ENCODE measurements around the gene IL26.

The IL26 gene

GRCh38 chr12:68225576-68226476, at the start of gene IL26:
TSS of gene IL26 (minus strand) at chr12:68225810. CDS start at chr12:68225756, 54 bp downstream.
- no peak within 1 kb of the TSS for H3K27ac ChIP-seq
- H3K9ac ChIP-seq (ENCODE audit: insufficient read length), result no peak within 1 kb of the TSS
- no peak within 1 kb of the TSS for H3K4me3 ChIP-seq
- no peaks in the 10 kb centered on the region for H3K9me3 ChIP-seq (ENCODE audit: low read depth, low read length)
- no peak for TF ChIP-seq FOXP2 (optimal IDR thresholded peaks at IDR 0.05; ENCODE audit: control extremely low read depth, extremely low read length, insufficient read depth)
- no peak for TF ChIP-seq POLR2AphosphoS5 (IDR thresholded peaks at IDR 0.05; ENCODE audit: borderline replicate concordance, low read depth, low read length)
- TF ChIP-seq EZH2 (IDR thresholded peaks at IDR 0.05), result no peak
- no peaks in the 10 kb centered on the region for H3K36me3 ChIP-seq (ENCODE audit: insufficient read depth, low read length)
- DNase-seq (ENCODE audit: low read depth, low spot score), result no peak

- Histone ChIP-seq H3K9me3 (ENCODE audit: low read depth, low read length) (no peaks in the 10 kb centered on the region), H3K4me3 (no peak overlapping the region), H3K9ac (ENCODE audit: insufficient read length) (no peak overlapping the region), H3K27ac (no peak overlapping the region), H3K36me3 (ENCODE audit: insufficient read depth, low read length) (no peaks in the 10 kb centered on the region)
- DNase-seq (ENCODE audit: low read depth, low spot score), result no peak
- TF ChIP-seq POLR2AphosphoS5 (IDR thresholded peaks at IDR 0.05; ENCODE audit: borderline replicate concordance, low read depth, low read length) (no peak), FOXP2 (optimal IDR thresholded peaks at IDR 0.05; ENCODE audit: control extremely low read depth, extremely low read length, insufficient read depth) (no peak), EZH2 (IDR thresholded peaks at IDR 0.05) (no peak)
Observed at GRCh38 chr12:68272732-68273131, 47.1 kb upstream of the IL26 start.

GRCh38 chr12:68271346-68271745, 45.7 kb upstream of the IL26 start:
- H3K36me3 ChIP-seq (ENCODE audit: insufficient read depth, low read length), result no peaks in the 10 kb centered on the region

GRCh38 chr12:68270358-68270757, 44.7 kb upstream of the IL26 start:
- no peak overlapping the region for H3K27ac ChIP-seq
- no peak overlapping the region for H3K9ac ChIP-seq (ENCODE audit: insufficient read length)
- H3K4me3 ChIP-seq, result no peak overlapping the region
- DNase-seq (ENCODE audit: low read depth, low spot score), result no peak
- no peaks in the 10 kb centered on the region for H3K9me3 ChIP-seq (ENCODE audit: low read depth, low read length)
- H3K36me3 ChIP-seq (ENCODE audit: insufficient read depth, low read length), result no peaks in the 10 kb centered on the region
- TF ChIP-seq POLR2AphosphoS5 (IDR thresholded peaks at IDR 0.05; ENCODE audit: borderline replicate concordance, low read depth, low read length), result no peak

More at GRCh38 chr12:68271346-68271745, 45.7 kb upstream of the IL26 start:
- no peak overlapping the region for H3K4me3 ChIP-seq
- DNase-seq (ENCODE audit: low read depth, low spot score), result no peak
- no peak overlapping the region for H3K9ac ChIP-seq (ENCODE audit: insufficient read length)
- no peaks in the 10 kb centered on the region for H3K9me3 ChIP-seq (ENCODE audit: low read depth, low read length)
- TF ChIP-seq POLR2AphosphoS5 (IDR thresholded peaks at IDR 0.05; ENCODE audit: borderline replicate concordance, low read depth, low read length), result no peak
- no peak for TF ChIP-seq EZH2 (IDR thresholded peaks at IDR 0.05)
- no peak for TF ChIP-seq FOXP2 (optimal IDR thresholded peaks at IDR 0.05; ENCODE audit: control extremely low read depth, extremely low read length, insufficient read depth)
- H3K27ac ChIP-seq, result no peak overlapping the region

GRCh38 chr12:68269779-68270178, 44.2 kb upstream of the IL26 start:
- H3K27ac ChIP-seq, result no peak overlapping the region
- DNase-seq (ENCODE audit: low read depth, low spot score), result no peak
- TF ChIP-seq EZH2 (IDR thresholded peaks at IDR 0.05) (no peak), POLR2AphosphoS5 (IDR thresholded peaks at IDR 0.05; ENCODE audit: borderline replicate concordance, low read depth, low read length) (no peak), FOXP2 (optimal IDR thresholded peaks at IDR 0.05; ENCODE audit: control extremely low read depth, extremely low read length, insufficient read depth) (no peak)
- H3K9me3 ChIP-seq (ENCODE audit: low read depth, low read length), result no peaks in the 10 kb centered on the region
- H3K9ac ChIP-seq (ENCODE audit: insufficient read length), result no peak overlapping the region
- H3K36me3 ChIP-seq (ENCODE audit: insufficient read depth, low read length), result no peaks in the 10 kb centered on the region
- no peak overlapping the region for H3K4me3 ChIP-seq

GRCh38 chr12:68268967-68269366, 43.4 kb upstream of the IL26 start:
- Histone ChIP-seq H3K9ac (ENCODE audit: insufficient read length) (no peak overlapping the region), H3K27ac (no peak overlapping the region), H3K4me3 (no peak overlapping the region), H3K9me3 (ENCODE audit: low read depth, low read length) (no peaks in the 10 kb centered on the region), H3K36me3 (ENCODE audit: insufficient read depth, low read length) (no peaks in the 10 kb centered on the region)
- DNase-seq (ENCODE audit: low read depth, low spot score), result no peak
- TF ChIP-seq EZH2 (IDR thresholded peaks at IDR 0.05) (no peak), POLR2AphosphoS5 (IDR thresholded peaks at IDR 0.05; ENCODE audit: borderline replicate concordance, low read depth, low read length) (no peak), FOXP2 (optimal IDR thresholded peaks at IDR 0.05; ENCODE audit: control extremely low read depth, extremely low read length, insufficient read depth) (no peak)

- Histone ChIP-seq H3K9ac (ENCODE audit: insufficient read length) (no peak overlapping the region), H3K4me3 (no peak overlapping the region), H3K36me3 (ENCODE audit: insufficient read depth, low read length) (no peaks in the 10 kb centered on the region), H3K9me3 (ENCODE audit: low read depth, low read length) (no peaks in the 10 kb centered on the region), H3K27ac (no peak overlapping the region)
- TF ChIP-seq POLR2AphosphoS5 (IDR thresholded peaks at IDR 0.05; ENCODE audit: borderline replicate concordance, low read depth, low read length), result no peak
- TF ChIP-seq EZH2 (IDR thresholded peaks at IDR 0.05), result no peak
- no peak for TF ChIP-seq FOXP2 (optimal IDR thresholded peaks at IDR 0.05; ENCODE audit: control extremely low read depth, extremely low read length, insufficient read depth)
- no peak for DNase-seq (ENCODE audit: low read depth, low spot score)
Observed at GRCh38 chr12:68267892-68268396, 42.3 kb upstream of the IL26 start.

- Histone ChIP-seq H3K36me3 (ENCODE audit: insufficient read depth, low read length) (no peaks in the 10 kb centered on the region), H3K27ac (no peak overlapping the region), H3K4me3 (no peak overlapping the region), H3K9ac (ENCODE audit: insufficient read length) (no peak overlapping the region), H3K9me3 (ENCODE audit: low read depth, low read length) (no peaks in the 10 kb centered on the region)
- DNase-seq (ENCODE audit: low read depth, low spot score), result no peak
- TF ChIP-seq POLR2AphosphoS5 (IDR thresholded peaks at IDR 0.05; ENCODE audit: borderline replicate concordance, low read depth, low read length), result no peak
Observed at GRCh38 chr12:68264857-68265256, 39.2 kb upstream of the IL26 start.
